GM19023 (cell line): ENCODE data around the gene IL36RN.

Experiments
- ATAC-seq: cut with Tn5 transposase; IDR thresholded peaks from one replicate; pipeline ENCODE4 v1.9.1; 2021; ENCODE audit warnings: mild to moderate bottlenecking, moderate library complexity; ENCODE audit not compliant: unreplicated experiment

Gene IL36RN

GRCh38 chr2:113046465-113046864 is 12.5 kb upstream of the IL36RN start:
- no peak for ATAC-seq

- ATAC-seq: no peak
Measured at GRCh38 chr2:113050921-113051895, 7.8 kb upstream of the IL36RN start.

DNA sequence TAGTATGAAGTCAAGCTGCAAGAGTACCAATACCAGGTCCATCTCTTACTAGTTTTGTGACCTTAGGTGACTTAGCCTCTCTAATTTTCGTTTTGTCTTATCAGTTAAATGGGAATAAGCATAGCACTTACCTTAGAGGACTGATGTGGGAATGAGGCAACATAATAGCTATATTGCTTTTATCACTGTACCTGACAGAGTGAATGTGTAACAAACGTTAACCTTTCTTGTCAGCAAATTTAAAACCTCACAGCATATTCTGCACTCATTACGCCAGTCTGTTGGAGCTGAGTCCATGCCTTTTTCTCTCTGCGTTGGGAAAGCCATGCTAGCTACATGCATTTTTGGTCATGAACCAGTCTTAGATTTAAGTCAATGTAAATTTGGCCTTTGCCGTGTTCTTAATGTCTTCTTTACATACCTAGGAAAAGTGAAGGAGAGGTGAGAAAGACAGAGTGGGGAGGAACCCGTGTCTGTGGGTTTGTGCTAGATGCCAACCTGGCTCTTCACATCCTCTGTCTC is 6.5 kb upstream of the IL36RN start, which contains the start of gene IL36B:
IL36B (minus strand) TSS at position 472 of the 522 bp plus-strand sequence.
- ATAC-seq: no peak

DNA sequence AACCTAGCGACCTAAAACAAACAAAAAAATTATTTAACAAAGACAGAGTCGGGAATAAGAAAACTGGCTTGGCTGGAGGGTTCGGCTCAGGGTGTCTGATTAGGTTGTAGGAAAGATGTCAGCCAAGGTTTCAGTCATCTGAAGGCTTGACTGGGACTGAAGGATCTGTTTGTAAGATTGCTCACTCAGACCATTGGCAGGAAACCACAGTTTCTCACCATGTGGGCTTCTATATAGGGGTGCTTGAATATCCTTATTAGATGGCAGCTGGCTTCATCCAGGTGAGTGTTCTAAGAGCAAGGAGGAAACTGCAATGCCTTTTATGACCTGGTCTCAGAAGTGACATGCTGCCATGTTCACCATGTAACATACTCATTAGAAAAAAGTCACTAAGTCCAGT is 5.3 kb upstream of the IL36RN start:
- no peak for ATAC-seq

GRCh38 chr2:113054066-113054465 is 4.9 kb upstream of the IL36RN start:
- no peak for ATAC-seq

DNA sequence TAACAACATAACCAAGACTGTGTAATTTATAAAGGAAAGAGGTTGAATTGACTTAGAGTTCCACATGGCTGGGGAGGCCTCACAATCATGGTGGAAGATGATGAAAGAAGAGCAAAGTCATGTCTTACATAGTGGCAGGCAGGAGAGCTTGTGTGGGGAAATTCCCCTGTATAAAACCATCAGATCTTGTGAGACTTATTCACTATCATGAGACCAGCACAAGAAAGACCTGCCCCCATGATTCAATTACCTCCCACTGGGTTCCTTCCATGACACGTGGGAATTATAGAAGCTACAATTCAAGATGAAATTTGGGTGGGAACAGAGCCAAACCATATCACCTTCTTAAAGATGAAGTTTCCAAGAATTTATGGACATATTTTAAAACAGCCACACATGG is 2.5 kb upstream of the IL36RN start:
- ATAC-seq: no peak

- no peak for ATAC-seq
Measured at GRCh38 chr2:113057117-113057516, 1.9 kb upstream of the IL36RN start.

- no peak for ATAC-seq
Measured at GRCh38 chr2:113058411-113058994, 495 bp upstream of the IL36RN start.

DNA sequence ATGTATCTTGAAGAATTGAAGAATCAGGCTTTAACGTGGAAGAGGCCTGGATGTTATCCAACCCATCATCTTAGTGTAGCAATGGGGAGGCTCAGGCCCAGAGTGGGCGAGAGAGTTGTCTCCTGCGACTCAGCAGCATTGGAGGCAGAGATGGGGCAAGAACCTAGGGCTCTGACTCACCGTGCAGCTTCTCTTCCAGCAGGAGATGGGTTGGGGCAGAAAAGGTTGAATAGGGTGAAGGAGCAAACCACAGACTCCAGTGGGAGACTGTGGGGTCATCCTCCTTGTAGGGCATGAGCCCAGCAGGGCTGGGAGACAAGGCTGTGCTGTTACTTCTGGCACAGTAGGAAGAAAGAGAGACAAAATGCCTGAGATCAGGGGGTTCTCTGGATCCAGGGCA is 1.4 kb downstream of the IL36RN start:
- ATAC-seq: no peak

- ATAC-seq: no peak
Measured at GRCh38 chr2:113060796-113061195, 1.8 kb downstream of the IL36RN start.

- ATAC-seq: no peak
Measured at GRCh38 chr2:113061241-113061640, 2.2 kb downstream of the IL36RN start.

GRCh38 chr2:113061896-113062770 is 3.1 kb downstream of the IL36RN start:
- ATAC-seq: no peak

GRCh38 chr2:113064281-113064680 is 5.3 kb downstream of the IL36RN start:
- no peak for ATAC-seq

DNA sequence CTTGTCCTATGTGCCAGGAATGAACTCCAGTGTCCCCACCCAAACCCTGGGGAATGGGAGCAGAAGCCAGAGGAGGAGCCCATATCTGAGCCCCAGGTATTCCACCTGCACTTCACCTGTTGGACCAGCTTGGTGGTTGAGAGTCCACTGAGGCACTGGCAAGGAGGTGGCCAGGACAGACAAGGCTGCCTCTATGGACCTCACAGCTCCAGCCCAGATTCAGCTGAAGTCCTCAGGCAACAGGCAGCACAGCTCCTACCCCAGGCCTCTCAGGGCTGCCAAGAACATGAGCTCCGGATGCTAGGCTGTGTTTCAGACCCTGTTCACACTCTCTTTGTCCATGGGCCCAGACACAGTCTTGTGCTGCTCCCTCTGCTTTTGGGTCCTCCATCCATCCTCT is 5.9 kb downstream of the IL36RN start:
- no peak for ATAC-seq

- no peak for ATAC-seq
Measured at GRCh38 chr2:113067681-113068080, 8.7 kb downstream of the IL36RN start, which contains the start of gene IL1F10. Gene IL1F10, plus strand, starts transcription at chr2:113067970. Its CDS starts 4,769 bp downstream, at chr2:113072739.

- ATAC-seq: no peak
Measured at GRCh38 chr2:113068249-113068648, 9.3 kb downstream of the IL36RN start.

DNA sequence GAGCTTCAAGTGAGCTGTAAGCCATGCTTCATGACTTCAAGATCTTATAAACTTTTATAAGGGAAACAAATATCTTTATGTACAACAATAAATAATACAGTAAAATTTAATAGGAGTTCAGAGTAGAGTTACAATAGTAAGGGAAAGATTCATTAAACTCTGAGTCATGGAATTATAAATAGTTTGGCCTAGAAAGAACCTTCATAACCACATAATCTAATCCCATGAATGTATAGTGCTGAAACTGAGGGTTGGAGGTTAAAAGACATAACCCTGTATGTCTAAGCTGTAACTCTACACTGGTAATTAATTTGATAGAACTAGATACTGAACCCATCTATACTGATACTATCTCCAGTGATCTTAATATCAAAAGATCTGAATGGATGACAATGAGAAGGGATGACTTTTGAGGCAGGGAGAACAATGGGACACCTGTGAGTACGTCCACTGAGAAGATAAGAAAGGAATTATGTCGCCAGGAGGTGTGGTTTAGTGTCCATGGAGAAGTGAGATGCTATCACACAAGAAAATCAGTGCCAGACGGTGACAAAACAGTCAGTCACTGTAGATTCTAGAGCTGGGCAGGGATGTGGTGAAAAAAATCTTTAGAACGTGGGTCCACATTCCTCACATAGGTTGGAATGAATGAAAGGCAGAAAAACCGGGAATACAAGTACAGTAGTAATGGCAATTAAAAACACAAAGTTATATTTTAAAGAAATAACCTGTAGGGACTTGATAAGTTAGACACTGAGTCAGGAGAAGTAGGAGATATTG is 9.9 kb downstream of the IL36RN start:
- no peak for ATAC-seq

DNA sequence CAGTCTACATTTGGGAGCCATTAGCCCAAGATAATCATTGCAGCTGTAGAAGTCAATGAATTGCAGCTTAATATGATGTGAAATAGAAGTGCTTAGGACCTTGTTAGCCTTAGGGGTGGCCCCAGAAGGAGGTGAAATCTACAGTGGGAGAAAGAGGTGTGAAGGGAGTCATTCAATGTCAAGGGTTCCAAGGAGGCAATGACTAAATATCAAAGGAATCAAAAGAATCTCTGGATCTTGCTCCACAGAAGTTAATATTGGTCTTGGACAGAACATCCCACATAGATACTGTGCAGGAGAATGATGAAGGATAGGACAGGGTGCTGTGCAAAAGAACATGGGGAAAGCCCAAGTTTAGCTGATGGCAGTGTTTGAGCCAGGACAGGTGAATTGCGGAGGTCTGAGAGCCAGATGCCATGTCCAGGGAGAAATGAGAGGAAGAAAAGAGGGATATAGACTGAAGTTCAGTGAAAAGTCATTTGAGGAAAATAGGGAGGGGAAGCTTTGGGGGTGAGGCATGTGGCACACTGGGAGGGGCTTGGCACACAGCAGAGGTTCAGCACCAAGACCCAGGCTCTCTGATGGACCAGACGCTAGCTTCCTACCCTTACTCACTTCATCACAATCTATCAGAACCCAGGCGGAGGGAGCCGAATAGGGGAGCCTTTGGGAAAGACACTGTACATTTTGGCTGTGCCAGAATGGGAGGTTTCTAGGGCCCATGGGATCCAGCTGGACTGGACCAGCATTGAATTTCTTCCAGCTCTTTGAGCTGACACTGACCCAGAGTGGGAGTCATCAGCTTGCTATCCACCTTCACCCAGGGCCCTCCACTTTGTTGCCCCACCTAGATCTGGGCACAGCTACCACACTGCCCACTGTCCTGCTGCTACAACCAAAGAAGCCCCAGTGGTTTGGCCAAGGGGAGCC is 10.9 kb downstream of the IL36RN start:
- ATAC-seq: no peak

DNA sequence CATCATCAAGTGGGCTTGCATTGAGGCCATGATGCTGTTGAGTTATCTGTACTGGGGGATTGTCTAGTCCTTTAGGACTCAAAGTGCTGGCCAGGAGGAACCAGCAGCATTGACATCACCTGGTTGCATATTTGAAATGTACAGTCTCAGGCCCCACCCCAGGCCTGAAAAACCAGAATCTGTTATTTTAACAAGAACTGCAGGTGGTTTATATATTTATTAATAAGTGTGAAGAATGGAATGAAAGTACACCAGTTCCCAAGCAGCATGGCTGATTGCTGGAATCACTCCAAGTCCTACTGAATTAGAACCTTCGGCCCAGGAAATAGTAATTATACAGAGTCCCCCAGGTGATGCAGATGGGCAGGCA is 11.6 kb downstream of the IL36RN start:
- ATAC-seq: no peak
